ENCODE results near the gene RRP36. TPM values are rescaled to one million over a fixed set of nuclear protein-coding genes. Genes with fewer than 3 reads are reported as not detected.
"Not testable (repeated sequence)": the region's sequence is repeated elsewhere in the genome, so short reads cannot be mapped to it uniquely, and the experiment has no call there.

RRP36 gene
- total RNA-seq, 1 experiment from 2014 or later: 133 TPM

DNA sequence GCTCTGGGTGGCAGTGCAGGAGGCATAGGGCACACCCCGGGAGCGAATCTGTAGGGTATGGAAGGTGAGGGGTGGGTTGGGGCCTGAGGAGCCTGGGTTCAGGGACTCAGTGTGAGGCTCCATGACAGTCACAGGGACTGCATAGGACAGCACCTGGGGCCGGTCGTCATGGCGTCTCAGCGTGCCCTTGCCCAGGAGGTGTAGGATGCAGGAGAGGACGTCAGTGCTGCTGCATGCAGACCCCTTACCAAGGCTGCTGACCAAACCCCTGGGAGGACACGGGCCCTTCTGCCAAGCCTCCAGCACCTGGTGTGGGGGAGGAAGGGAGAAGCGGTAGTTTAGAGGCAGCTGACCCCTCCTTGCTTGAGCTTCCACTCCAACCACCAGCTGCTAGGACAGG is 16.3 kb downstream of the RRP36 start:
- POLR2A ChIA-PET (ENCODE audit: unreplicated experiment): no interaction called here

GRCh38 chr6:43038727-43039126 is 17.3 kb downstream of the RRP36 start:
- Histone ChIP-seq H3K4me2 (ENCODE audit: low read length) (no peak overlapping the region), H3K9me2 (replicated peaks; ENCODE audit: low read length) (no peaks in the 10 kb centered on the region), H3K9me3 (ENCODE audit: low read length) (no peaks in the 10 kb centered on the region), H3K4me1 (ENCODE audit: insufficient read depth, low read length) (no peaks in the 10 kb centered on the region), H4K20me1 (ENCODE audit: low read length) (no peaks in the 10 kb centered on the region), H3K9ac (ENCODE audit: low read length) (no peak overlapping the region), H2AFZ (ENCODE audit: low read length) (no peak overlapping the region), H3K79me2 (ENCODE audit: low read length) (no peaks in the 10 kb centered on the region), H3F3A (ENCODE audit: low read length, unreplicated experiment) (no peaks in the 10 kb centered on the region), H3K27ac (ENCODE audit: low read length) (no peak overlapping the region), H3K4me3 (ENCODE audit: low read length) (no peak overlapping the region), H3K36me3 (ENCODE audit: low read depth, low read length) (peaks cover 8% of the 10 kb centered on the region), H3K27me3 (ENCODE audit: low read length) (no peaks in the 10 kb centered on the region)
- ChIA-PET POLR2A (ENCODE audit: unreplicated experiment) (no interaction called here), CTCF (no interaction called here)
- ATAC-seq (no peak), DNase-seq (no peak)
- intact Hi-C loops (cut with micrococcal nuclease): no loop called here
- TF ChIP-seq EZH2 (IDR thresholded peaks at IDR 0.05; ENCODE audit: low read length, unreplicated experiment) (no peak), EZH2phosphoT487 (IDR thresholded peaks at IDR 0.05; ENCODE audit: borderline replicate concordance, low read length) (no peak)
- BruUV-seq (replicated peaks): no TSS peak

More for the DNA sequence above, 16.3 kb downstream of the RRP36 start:
- no peaks in the 10 kb centered on the region for H3K4me1 ChIP-seq (ENCODE audit: insufficient read depth, low read length)
- H3K79me2 ChIP-seq (ENCODE audit: low read length): no peaks in the 10 kb centered on the region
- no peaks in the 10 kb centered on the region for H3K27me3 ChIP-seq (ENCODE audit: low read length)
- intact Hi-C loops (cut with micrococcal nuclease): no loop called here
- no peak overlapping the region for H3K27ac ChIP-seq (ENCODE audit: low read length)
- H3K9me2 ChIP-seq (replicated peaks; ENCODE audit: low read length): no peaks in the 10 kb centered on the region
- H3K4me3 ChIP-seq (ENCODE audit: low read length): no peak overlapping the region
- CTCF ChIA-PET: no interaction called here
- no peak for ATAC-seq
- no peak overlapping the region for H3K4me2 ChIP-seq (ENCODE audit: low read length)
- H4K20me1 ChIP-seq (ENCODE audit: low read length): no peaks in the 10 kb centered on the region
- H3K36me3 ChIP-seq (ENCODE audit: low read depth, low read length): peaks cover 8% of the 10 kb centered on the region
- DNase-seq: no peak
- H3K9me3 ChIP-seq (ENCODE audit: low read length): no peaks in the 10 kb centered on the region
- H2AFZ ChIP-seq (ENCODE audit: low read length): no peak overlapping the region
- no peak overlapping the region for H3K9ac ChIP-seq (ENCODE audit: low read length)
- H3F3A ChIP-seq (ENCODE audit: low read length, unreplicated experiment): no peaks in the 10 kb centered on the region
- TF ChIP-seq, protein P1, sequence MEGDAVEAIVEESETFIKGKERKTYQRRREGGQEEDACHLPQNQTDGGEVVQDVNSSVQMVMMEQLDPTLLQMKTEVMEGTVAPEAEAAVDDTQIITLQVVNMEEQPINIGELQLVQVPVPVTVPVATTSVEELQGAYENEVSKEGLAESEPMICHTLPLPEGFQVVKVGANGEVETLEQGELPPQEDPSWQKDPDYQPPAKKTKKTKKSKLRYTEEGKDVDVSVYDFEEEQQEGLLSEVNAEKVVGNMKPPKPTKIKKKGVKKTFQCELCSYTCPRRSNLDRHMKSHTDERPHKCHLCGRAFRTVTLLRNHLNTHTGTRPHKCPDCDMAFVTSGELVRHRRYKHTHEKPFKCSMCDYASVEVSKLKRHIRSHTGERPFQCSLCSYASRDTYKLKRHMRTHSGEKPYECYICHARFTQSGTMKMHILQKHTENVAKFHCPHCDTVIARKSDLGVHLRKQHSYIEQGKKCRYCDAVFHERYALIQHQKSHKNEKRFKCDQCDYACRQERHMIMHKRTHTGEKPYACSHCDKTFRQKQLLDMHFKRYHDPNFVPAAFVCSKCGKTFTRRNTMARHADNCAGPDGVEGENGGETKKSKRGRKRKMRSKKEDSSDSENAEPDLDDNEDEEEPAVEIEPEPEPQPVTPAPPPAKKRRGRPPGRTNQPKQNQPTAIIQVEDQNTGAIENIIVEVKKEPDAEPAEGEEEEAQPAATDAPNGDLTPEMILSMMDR (conservative IDR thresholded peaks at IDR 0.05; ENCODE audit: low read depth, low read length): no peak
- TF ChIP-seq EZH2phosphoT487 (IDR thresholded peaks at IDR 0.05; ENCODE audit: borderline replicate concordance, low read length): no peak
- no peak for TF ChIP-seq EZH2 (IDR thresholded peaks at IDR 0.05; ENCODE audit: low read length, unreplicated experiment)
- BruUV-seq (replicated peaks): no TSS peak

DNA sequence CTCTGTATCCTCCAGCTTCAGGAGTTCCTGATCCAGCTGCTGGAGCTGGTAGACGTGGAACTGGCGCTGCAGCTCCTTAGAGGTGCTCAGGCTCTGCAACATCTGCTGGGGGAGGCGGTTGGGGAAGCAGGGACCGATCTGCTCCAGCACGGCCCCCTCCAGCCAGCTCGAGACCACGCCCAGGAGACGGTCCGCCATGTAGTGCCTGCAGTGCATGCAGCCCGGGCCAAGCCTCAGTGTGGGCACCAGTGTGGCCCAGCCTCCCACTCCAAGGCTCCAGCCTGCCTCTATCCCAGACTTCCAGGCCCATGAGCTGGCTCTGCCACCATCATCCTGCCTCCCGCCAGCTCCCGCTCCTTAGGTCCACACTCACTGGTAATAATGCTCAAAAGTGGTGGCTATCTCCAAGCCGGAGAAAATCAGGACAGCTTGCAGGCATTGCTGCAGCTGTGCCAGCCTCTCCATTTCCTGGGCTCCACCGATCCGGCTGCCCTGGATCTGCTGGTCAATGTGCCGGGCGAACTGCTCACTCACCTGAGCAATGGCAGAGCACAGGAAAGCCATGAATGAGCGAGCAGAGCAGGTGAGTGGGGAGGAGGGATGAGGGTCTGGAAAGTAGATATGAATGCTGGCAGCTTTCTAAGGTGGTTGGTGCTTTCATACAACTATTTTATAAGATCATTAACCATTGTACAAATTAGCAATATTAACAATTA is 19.3 kb downstream of the RRP36 start:
- no TSS peak for BruUV-seq (replicated peaks)
- Histone ChIP-seq H3K4me2 (ENCODE audit: low read length) (no peak overlapping the region), H3K9ac (ENCODE audit: low read length) (no peak overlapping the region), H2AFZ (ENCODE audit: low read length) (no peak overlapping the region), H3K4me1 (ENCODE audit: insufficient read depth, low read length) (no peaks in the 10 kb centered on the region), H3K9me2 (replicated peaks; ENCODE audit: low read length) (no peaks in the 10 kb centered on the region), H3K27me3 (ENCODE audit: low read length) (no peaks in the 10 kb centered on the region), H3K36me3 (ENCODE audit: low read depth, low read length) (peaks cover 5% of the 10 kb centered on the region), H3K9me3 (ENCODE audit: low read length) (no peaks in the 10 kb centered on the region), H4K20me1 (ENCODE audit: low read length) (no peaks in the 10 kb centered on the region), H3K27ac (ENCODE audit: low read length) (no peak overlapping the region), H3K79me2 (ENCODE audit: low read length) (no peaks in the 10 kb centered on the region), H3F3A (ENCODE audit: low read length, unreplicated experiment) (no peaks in the 10 kb centered on the region), H3K4me3 (ENCODE audit: low read length) (no peak overlapping the region)
- ChIA-PET POLR2A (ENCODE audit: unreplicated experiment) (no interaction called here), CTCF (no interaction called here)
- no peak for ATAC-seq
- intact Hi-C loops (cut with micrococcal nuclease): no loop called here
- TF ChIP-seq, protein P1 (conservative IDR thresholded peaks at IDR 0.05; ENCODE audit: low read depth, low read length): no peak
- TF ChIP-seq EZH2phosphoT487 (IDR thresholded peaks at IDR 0.05; ENCODE audit: borderline replicate concordance, low read length) (no peak), EZH2 (IDR thresholded peaks at IDR 0.05; ENCODE audit: low read length, unreplicated experiment) (no peak)
- DNase-seq: no peak

- H3K36me3 ChIP-seq (ENCODE audit: low read depth, low read length); H3K9me2 ChIP-seq (replicated peaks; ENCODE audit: low read length); H3K79me2 ChIP-seq (ENCODE audit: low read length); H3K27ac ChIP-seq (ENCODE audit: low read length); H2AFZ ChIP-seq (ENCODE audit: low read length); H3K4me1 ChIP-seq (ENCODE audit: insufficient read depth, low read length); H4K20me1 ChIP-seq (ENCODE audit: low read length); DNase-seq; H3F3A ChIP-seq (ENCODE audit: low read length, unreplicated experiment); H3K9ac ChIP-seq (ENCODE audit: low read length); CTCF ChIA-PET; POLR2A ChIA-PET (ENCODE audit: unreplicated experiment); intact Hi-C loops (cut with micrococcal nuclease); H3K27me3 ChIP-seq (ENCODE audit: low read length); ATAC-seq; BruUV-seq (replicated peaks); H3K4me3 ChIP-seq (ENCODE audit: low read length); H3K9me3 ChIP-seq (ENCODE audit: low read length); H3K4me2 ChIP-seq (ENCODE audit: low read length): not testable (repeated sequence)
These were observed 20.1 kb downstream of the RRP36 start for GRCh38 chr6:43041475-43041874.
